ENCODE results near the gene PARD3B.

The PARD3B gene

GRCh38 chr2:205032093-205032551 lies 486.8 kb downstream of the PARD3B start:
- no peak for DNase-seq

GRCh38 chr2:205033431-205033830 lies 488.2 kb downstream of the PARD3B start:
- no peak for DNase-seq

- no peak for DNase-seq
These were observed 488.8 kb downstream of the PARD3B start for GRCh38 chr2:205034034-205034433.

GRCh38 chr2:205040323-205040722 lies 495.0 kb downstream of the PARD3B start:
- DNase-seq: no peak

- DNase-seq: no peak
These were observed 496.3 kb downstream of the PARD3B start for GRCh38 chr2:205041472-205042130.

- no peak for DNase-seq
These were observed 498.0 kb downstream of the PARD3B start for GRCh38 chr2:205043285-205043684.

GRCh38 chr2:205045706-205046105 lies 500.4 kb downstream of the PARD3B start:
- DNase-seq: no peak

- DNase-seq: no peak
These were observed 502.1 kb downstream of the PARD3B start for GRCh38 chr2:205047273-205047839.

GRCh38 chr2:205051417-205051816 lies 506.1 kb downstream of the PARD3B start:
- DNase-seq: no peak

GRCh38 chr2:205052781-205053180 lies 507.5 kb downstream of the PARD3B start:
- no peak for DNase-seq

GRCh38 chr2:205053827-205054410 lies 508.6 kb downstream of the PARD3B start:
- DNase-seq: no peak

- DNase-seq: no peak
These were observed 509.5 kb downstream of the PARD3B start for GRCh38 chr2:205054789-205055188.

GRCh38 chr2:205055251-205055650 lies 510.0 kb downstream of the PARD3B start:
- no peak for DNase-seq

GRCh38 chr2:205056151-205056561 lies 510.9 kb downstream of the PARD3B start:
- peak; percentile 61 for DNase-seq

- no peak for DNase-seq
These were observed 513.1 kb downstream of the PARD3B start for GRCh38 chr2:205058409-205058808.

- peak; percentile 89 for DNase-seq
These were observed 515.0 kb downstream of the PARD3B start for GRCh38 chr2:205060269-205060668.

GRCh38 chr2:205066081-205066480 lies 520.8 kb downstream of the PARD3B start:
- DNase-seq: no peak

GRCh38 chr2:205069928-205070327 lies 524.7 kb downstream of the PARD3B start:
- DNase-seq: no peak

GRCh38 chr2:205070889-205071288 lies 525.6 kb downstream of the PARD3B start:
- no peak for DNase-seq

- peak; percentile 6 for DNase-seq
These were observed 528.3 kb downstream of the PARD3B start for GRCh38 chr2:205073433-205074020.

GRCh38 chr2:205076405-205076804 lies 531.1 kb downstream of the PARD3B start:
- DNase-seq: no peak

- no peak for DNase-seq
These were observed 531.9 kb downstream of the PARD3B start for GRCh38 chr2:205077159-205077558.

- DNase-seq: no peak
These were observed 533.5 kb downstream of the PARD3B start for GRCh38 chr2:205078762-205079161.

GRCh38 chr2:205079173-205079572 lies 533.9 kb downstream of the PARD3B start:
- no peak for DNase-seq

Data from fibroblast of skin of right quadriceps (primary cell).